Right cardiac atrium (tissue), 5 donors: ENCODE data around the gene ITGAD. TPM values are rescaled to one million over a fixed set of nuclear protein-coding genes. Genes with fewer than 3 reads are reported as not detected.

Source experiments
- ATAC-seq, 2 donors: fragments of 200-7000 bp; cut with Tn5 transposase; one replicate each; pipeline versions ENCODE4 v1.8.0 to v1.9.1; 2020; ENCODE audit warnings: moderate library complexity in 2 of 2, mild to moderate bottlenecking in 1 of 2
- DNase-seq, 3 donors: peaks; one replicate each; pipeline ENCODE4 v3.0.0-alpha.2; 2020
- H3K27ac ChIP-seq: one replicate; pipeline ENCODE4 v1.5.1; 2013; ENCODE audit warnings: mild to moderate bottlenecking, low read length, control low read depth, moderate library complexity
- H3K27me3 ChIP-seq: one replicate; pipeline ENCODE4 v1.6.1; 2013; ENCODE audit not compliant: control insufficient read depth, insufficient read depth
- H3K4me1 ChIP-seq: one replicate; pipeline ENCODE4 v1.6.1; 2013; ENCODE audit warnings: low read length; ENCODE audit not compliant: control insufficient read depth, insufficient read depth
- H3K4me3 ChIP-seq: one replicate; pipeline ENCODE4 v1.5.1; 2013; ENCODE audit warnings: low read length, control low read depth
- H3K9me3 ChIP-seq: one replicate; pipeline ENCODE4 v1.6.1; 2013; ENCODE audit warnings: low read length; ENCODE audit not compliant: control insufficient read depth
- WGBS: extraction: QIAGEN DNeasy Blood & Tissue Kit; methylation state at CpG from one replicate; pipeline ENCODE4 v1.1.7; 2013; 5-methylcytosine and 5-hydroxymethylcytosine counted together
- intact Hi-C, 4 donors: fragments of 100-400 bp; cut with DNase I; formaldehyde crosslinking; loops; one replicate each; pipeline versions ENCODE4 v1.11.0 to v1.14.0; 2022 to 2023
- long read RNA-seq, 4 donors: library from polyadenylated mRNA; unstranded; transcript quantifications; one replicate each; pipeline ENCODE4 v2.0.0, GENCODE V29; 2020 to 2021
- polyA plus RNA-seq: library from polyadenylated mRNA; stranded (reverse); fragments of 200-250 nt; gene quantifications from one replicate; pipeline ENCODE4 v1.2.3, GENCODE V29; 2013
- total RNA-seq, 4 donors: library from RNA; stranded (reverse); fragmentation: NEBNext Ultra II Directional; extraction: Animal tissue kit (Norgen Biotek cat#: 25700); gene quantifications; one replicate each; pipeline ENCODE4 v1.2.1, GENCODE V29; 2021
- donor health status: healthy with polysubstance abuse.
- donor health status: DM: no; HTN: yes; CAD: no.
- donor health status: DM: no; HTN: no; CAD: no.
- donor health status: DM: no; HTN: yes; CAD: no; lungs with severe emphysema.
- donor health status: DM: yes; HTN: yes; CAD: no.

ITGAD gene
- total RNA-seq (not detected), polyA plus RNA-seq (not detected)
- long read RNA-seq, donor 1, partial matches to known transcripts = 0 of 3 reads
- long read RNA-seq, donor 1, other reads (novel, unspliced or antisense) = 3 of 3 reads
- long read RNA-seq, donor 2, partial matches to known transcripts = 0 of 2 reads
- long read RNA-seq, donor 2, other reads (novel, unspliced or antisense) = 2 of 2 reads
- long read RNA-seq, donor 3, partial matches to known transcripts = 0 of 3 reads
- long read RNA-seq, donor 3, other reads (novel, unspliced or antisense) = 3 of 3 reads
- long read RNA-seq, donor 4 = 0 reads

DNA sequence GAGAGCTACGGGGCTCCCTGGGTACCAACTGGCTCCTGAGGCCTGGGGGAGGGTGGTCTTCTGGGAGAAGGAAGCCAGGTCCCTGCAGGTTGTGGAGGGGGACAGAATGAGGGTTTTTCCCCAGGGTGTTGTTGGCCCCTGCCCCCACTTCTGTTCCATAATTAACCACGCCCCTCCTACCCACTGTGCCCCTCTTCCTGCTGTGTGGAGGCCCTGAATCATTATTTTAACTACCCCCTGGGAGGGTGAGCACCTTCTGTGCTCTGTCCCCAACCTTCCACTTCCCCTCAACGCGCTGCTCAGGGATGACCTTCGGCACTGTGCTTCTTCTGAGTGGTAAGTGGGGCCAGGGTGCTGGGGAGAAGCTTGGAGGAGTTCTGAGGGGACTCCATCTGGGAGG, at the start of gene ITGAD:
Gene ITGAD, plus strand, starts transcription at position 280 of the 400 bp plus-strand sequence. Its CDS starts 26 bp downstream, at position 306.
- Histone ChIP-seq H3K4me3 (no peak within 1 kb of the TSS), H3K4me1 (no peaks in the 10 kb centered on the region), H3K9me3 (no peaks in the 10 kb centered on the region), H3K27me3 (no peaks in the 10 kb centered on the region), H3K27ac (no peak within 1 kb of the TSS)
- ATAC-seq (no peak), DNase-seq (no peak)
- intact Hi-C loops = no loop called here
- WGBS = 62% methylated on average over 5 of the region's 5 CpGs

DNA sequence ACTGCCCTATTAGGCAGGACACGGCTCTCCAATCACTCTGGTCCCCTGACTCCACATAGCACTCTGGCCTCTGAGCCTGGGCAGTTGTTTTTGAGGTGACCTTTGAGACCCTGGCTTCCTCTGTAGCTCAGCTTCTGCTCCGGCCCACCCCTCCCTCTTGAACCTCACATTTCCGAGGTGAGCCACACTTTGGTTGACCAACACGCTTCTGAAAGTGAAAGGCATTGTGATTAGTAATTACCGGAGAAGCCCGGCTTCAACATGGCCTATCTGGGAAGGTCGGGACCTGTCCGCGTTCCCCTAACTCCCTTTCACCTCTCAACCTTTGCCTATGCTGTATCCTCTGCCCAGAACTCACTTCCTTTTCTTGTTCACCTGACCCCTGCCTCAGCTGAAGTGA, 48.4 kb upstream of the ITGAD start:
- DNase-seq = no peak
- intact Hi-C loops = no loop called here
- no peak for ATAC-seq
- Histone ChIP-seq H3K4me3 (no peak overlapping the region), H3K27me3 (no peaks in the 10 kb centered on the region), H3K27ac (no peak overlapping the region), H3K9me3 (no peaks in the 10 kb centered on the region), H3K4me1 (no peaks in the 10 kb centered on the region)
- WGBS = 63% methylated on average over 9 of the region's 9 CpGs

DNA sequence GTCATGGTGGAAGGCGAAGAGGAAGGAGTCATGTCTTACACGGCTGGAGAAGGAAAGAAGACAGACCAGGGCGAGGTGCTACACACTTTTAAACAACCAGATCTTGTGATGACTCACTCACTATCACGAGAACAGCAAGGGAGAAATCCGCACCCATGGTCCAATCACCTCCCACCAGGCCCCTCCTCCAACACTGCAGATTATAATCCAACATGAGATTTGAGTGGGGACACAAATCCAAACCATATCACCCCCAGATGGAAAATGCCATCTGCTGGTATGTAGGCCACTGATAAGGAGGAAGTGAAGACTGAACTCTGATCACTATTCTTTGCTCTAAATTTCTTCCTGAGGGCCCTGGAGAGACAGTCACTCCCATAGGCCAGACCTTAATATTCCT, 45.7 kb upstream of the ITGAD start:
- H3K27me3 ChIP-seq = no peaks in the 10 kb centered on the region
- H3K9me3 ChIP-seq = no peaks in the 10 kb centered on the region
- DNase-seq (no peak), ATAC-seq (no peak)
- no peak overlapping the region for H3K27ac ChIP-seq
- WGBS = 70% methylated on average over 5 of the region's 5 CpGs
- H3K4me3 ChIP-seq = no peak overlapping the region
- intact Hi-C loops = no loop called here
- no peaks in the 10 kb centered on the region for H3K4me1 ChIP-seq

DNA sequence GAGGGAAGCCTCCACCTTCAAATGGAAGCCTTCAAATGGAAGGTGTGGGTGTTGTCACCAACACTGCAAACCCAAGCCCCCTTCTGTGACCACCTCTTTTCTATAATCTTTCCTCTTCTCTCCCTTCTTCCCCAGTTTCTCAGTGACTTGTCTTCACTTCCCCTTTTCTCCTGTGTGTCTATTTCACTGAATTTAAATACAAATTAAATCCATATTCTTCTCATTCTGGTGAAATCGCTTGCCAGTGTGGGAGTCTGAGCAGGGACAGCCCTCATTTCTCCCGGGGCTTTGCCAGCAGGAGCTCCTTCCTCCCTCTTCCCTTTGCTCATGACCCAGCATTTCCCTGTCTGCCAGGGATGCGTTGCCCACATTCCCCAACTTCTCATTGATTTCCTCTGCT, 44.6 kb upstream of the ITGAD start:
- H3K9me3 ChIP-seq = no peaks in the 10 kb centered on the region
- no peaks in the 10 kb centered on the region for H3K27me3 ChIP-seq
- no peak for ATAC-seq
- intact Hi-C loops = no loop called here
- H3K27ac ChIP-seq = no peak overlapping the region
- no peak overlapping the region for H3K4me3 ChIP-seq
- WGBS = 37% methylated on average over 3 of the region's 3 CpGs
- no peak for DNase-seq
- no peaks in the 10 kb centered on the region for H3K4me1 ChIP-seq

DNA sequence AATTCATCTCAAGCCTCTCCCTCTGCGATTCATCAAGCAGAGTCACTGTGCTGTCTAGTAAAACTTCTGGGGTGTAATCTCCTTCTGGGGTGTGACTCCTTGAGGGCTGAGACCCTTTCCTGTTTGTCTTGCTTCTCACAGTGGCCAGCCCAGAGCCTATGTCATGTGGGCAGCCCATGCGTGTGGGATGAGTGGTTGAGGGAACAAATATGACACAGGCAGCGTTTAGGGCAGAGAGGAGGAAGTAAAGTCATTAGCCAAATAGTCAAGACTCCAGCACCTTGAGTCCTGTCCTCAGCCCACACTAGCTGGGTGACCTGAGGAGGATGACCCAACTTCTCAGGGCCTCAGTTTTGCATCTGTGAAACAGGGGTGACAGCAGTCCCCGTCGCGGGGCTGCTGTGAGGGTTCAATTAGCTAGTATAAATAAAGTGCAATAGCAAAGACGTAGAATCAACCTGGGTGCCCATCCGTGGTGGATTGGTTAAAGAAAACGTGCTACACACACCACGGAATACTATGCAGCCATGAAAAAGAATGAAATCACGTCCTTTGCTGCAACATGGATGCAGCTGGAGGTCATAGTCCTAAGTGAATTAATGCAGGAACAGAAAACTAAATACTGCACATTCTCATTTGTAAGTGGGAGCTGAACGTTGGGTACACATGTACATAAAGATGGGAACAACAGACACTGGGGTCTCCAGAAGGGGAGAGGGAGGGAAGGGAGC, 42.7 kb upstream of the ITGAD start:
- Histone ChIP-seq H3K27me3 (no peaks in the 10 kb centered on the region), H3K4me3 (no peak overlapping the region), H3K4me1 (no peaks in the 10 kb centered on the region), H3K9me3 (no peaks in the 10 kb centered on the region), H3K27ac (no peak overlapping the region)
- WGBS = 76% methylated on average over 12 of the region's 12 CpGs
- DNase-seq (no peak), ATAC-seq (peak in 1 of 2 donors; percentile 22)
- intact Hi-C loops = no loop called here

DNA sequence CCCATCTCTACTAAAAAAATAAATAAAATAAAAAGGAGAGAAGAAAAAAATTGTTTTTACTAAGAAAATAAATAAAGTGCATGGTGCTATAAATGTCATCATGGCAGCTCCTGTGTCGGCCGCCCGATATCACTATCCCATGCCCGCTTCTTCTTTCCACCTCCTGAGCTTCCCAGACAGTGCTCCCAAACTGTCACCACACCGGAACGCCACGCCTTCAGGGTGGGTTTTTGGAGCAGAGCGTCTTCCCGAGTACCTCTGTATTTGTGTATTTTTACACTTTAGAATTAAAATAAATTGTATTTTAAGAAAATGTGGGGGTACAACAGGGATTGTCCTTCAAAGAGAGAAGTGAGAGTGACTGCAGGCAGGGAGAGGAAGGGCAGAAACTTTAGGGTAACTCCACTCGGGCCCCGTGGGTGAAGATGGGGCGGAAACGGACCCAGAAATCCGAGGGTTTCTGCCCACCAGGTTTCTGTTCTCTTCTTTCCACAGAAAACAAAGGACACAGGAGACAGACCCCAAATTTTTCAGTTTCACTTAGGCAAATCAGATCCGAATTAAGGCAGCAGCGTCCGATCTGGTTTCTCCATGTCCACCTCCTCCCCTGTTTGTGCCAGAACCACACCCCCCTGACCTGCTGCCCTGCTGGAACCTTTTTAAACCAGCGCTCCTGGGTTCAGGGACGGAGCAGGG, 41.7 kb upstream of the ITGAD start:
- no peak overlapping the region for H3K27ac ChIP-seq
- no peaks in the 10 kb centered on the region for H3K9me3 ChIP-seq
- H3K4me1 ChIP-seq = no peaks in the 10 kb centered on the region
- no peaks in the 10 kb centered on the region for H3K27me3 ChIP-seq
- H3K4me3 ChIP-seq = no peak overlapping the region
- DNase-seq (no peak), ATAC-seq (no peak)
- WGBS = 73% methylated on average over 19 of the region's 19 CpGs
- intact Hi-C loops = no loop called here

DNA sequence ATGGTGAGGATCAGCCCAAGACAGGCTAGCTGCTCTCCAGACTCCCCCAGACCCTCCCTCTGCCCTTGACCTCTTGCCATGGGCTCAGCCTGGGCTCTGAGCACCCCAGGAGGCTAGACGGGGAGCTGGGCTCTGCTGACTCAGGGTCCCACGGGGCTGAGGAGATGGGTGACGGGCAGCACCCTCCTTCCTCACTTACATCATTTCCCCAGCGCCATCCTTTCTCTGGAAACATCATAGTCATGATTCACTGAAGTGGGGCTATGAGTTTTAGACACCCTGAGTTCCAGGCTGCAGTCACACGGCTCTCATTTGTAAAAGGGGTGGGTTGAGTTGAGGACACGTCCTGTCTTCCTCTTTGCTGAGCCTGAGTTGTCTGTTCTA, 41.2 kb upstream of the ITGAD start:
- ATAC-seq (peak in 1 of 2 donors; percentile 35), DNase-seq (no peak)
- intact Hi-C loops = no loop called here
- no peak overlapping the region for H3K27ac ChIP-seq
- no peaks in the 10 kb centered on the region for H3K27me3 ChIP-seq
- H3K9me3 ChIP-seq = no peaks in the 10 kb centered on the region
- no peak overlapping the region for H3K4me3 ChIP-seq
- no peaks in the 10 kb centered on the region for H3K4me1 ChIP-seq
- WGBS = 36% methylated on average over 6 of the region's 6 CpGs

DNA sequence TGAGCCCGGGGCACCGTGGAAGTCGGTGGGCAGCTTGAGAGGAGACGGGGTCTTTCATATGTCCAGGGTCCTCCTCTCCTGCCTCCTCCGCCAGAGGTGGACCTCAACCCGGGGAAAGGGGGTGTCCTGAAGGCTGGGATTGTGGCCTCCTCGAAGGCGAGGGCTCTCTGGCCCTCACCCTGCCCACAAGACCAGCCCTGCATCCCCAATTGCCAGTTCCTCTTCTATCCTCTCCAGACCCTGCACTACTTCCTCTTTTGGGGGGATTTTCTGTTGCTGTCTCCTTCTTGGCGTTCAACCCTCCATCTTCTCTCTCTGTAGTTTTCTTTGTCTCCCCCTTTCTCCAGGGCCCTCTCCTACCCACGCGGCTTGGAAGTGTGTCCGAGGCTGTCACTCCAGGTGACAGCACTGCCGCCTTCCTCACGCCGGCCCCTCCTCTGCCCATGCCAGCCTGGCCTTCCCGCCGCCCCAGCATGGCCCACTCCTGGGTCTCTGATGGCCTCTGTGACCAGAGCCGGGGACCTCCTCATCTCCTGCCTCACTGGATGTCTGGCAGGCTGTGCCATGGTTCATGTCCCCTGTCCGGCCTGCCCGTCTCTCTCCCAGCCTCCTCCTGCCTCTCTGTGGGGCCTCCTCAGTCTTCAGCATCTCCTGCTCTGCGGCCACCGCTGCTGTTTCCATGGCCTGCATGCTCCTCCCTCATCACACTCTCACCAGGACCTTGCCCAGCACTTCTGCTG, 40.6 kb upstream of the ITGAD start:
- Histone ChIP-seq H3K4me3 (no peak overlapping the region), H3K4me1 (no peaks in the 10 kb centered on the region), H3K9me3 (no peaks in the 10 kb centered on the region), H3K27ac (no peak overlapping the region), H3K27me3 (no peaks in the 10 kb centered on the region)
- 82% methylated on average over 22 of the region's 22 CpGs for WGBS
- DNase-seq (no peak), ATAC-seq (peak; percentile 27 to 55)
- intact Hi-C loops = no loop called here

DNA sequence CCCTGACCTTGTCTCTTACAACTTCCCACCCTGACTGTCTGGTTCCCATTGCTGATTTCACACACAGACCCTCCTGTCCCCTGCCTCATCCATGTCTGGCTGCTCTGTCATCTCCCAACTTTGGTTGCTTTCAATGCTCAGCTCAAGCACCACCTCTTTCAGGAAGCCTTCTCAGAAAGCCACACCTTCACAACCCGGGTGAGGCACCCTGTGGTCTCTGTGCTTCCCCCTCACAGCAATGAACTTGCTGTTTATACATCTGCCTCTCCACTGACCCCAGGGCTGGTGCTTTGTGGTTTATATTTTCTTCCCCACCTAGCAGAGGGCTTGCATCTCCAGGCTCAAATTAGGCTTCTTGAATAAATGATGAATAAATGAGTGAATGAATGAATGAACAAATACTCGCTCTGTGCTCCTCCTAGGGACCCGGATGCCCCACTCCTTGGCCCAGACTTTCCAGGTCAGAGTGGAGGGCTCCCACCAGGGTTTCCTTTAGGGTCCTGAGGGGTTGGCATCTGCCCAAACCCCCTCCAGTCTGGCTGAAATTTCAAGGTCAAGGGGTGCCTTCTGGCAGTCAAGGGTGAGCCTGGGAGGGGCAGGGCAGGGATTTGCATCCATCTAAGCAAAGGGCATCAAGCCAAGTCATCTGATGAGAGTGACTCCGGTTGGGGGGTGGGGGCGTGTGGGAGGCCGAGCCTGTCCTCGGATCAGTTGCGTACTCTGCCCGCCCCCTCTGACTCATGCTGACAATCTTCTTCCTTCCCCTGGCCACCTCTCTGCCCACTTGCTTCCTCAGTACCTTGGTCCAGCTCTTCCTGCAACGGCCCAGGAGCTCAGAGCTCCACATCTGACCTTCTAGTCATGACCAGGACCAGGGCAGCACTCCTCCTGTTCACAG, 38.5 kb upstream of the ITGAD start, which contains the start of gene ITGAX:
Gene ITGAX, plus strand, starts transcription at position 783 of the 898 bp plus-strand sequence. Its CDS starts 79 bp downstream, at position 862.
- ATAC-seq = peak in 1 of 2 donors; percentile 46
- Histone ChIP-seq H3K4me3 (no peak within 1 kb of the TSS), H3K27me3 (no peaks in the 10 kb centered on the region), H3K4me1 (no peaks in the 10 kb centered on the region), H3K27ac (no peak within 1 kb of the TSS), H3K9me3 (no peaks in the 10 kb centered on the region)
- WGBS = 28% methylated on average over 10 of the region's 10 CpGs
- intact Hi-C loops = no loop called here
- DNase-seq = peak in 2 of 3 donors; percentile 62 to 70

DNA sequence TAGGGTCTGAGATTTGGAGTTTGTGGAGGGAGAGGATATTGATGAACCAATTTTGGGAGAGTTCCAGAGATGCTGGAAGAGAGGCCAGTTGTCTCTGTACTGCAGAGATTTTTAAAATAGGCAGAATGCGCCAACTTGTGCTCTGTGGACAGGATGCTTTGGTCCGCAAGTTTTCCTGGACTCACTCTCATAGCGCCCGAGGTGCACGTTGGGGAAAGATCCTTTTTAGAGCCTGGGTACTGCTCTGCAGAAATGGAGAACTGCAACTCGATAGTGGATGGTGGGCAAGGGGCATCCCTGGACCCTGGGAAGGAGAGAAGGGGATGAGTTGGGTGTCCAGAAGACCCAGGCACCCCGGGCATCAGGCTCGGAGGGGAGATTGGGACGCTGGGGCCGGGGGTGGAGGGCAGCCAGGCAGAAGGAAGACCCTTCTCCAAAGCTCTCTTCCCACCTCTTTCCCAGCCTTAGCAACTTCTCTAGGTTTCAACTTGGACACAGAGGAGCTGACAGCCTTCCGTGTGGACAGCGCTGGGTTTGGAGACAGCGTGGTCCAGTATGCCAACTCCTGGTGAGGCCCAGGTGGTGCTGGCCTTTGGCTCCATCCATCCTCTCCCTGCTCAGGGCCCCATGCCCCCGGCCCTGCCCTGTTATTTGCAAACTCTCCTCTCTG, 37.6 kb upstream of the ITGAD start:
- H3K27ac ChIP-seq = no peak overlapping the region
- ATAC-seq (no peak), DNase-seq (no peak)
- H3K9me3 ChIP-seq = no peaks in the 10 kb centered on the region
- intact Hi-C loops = no loop called here
- H3K4me3 ChIP-seq = no peak overlapping the region
- 76% methylated on average over 14 of the region's 14 CpGs for WGBS
- H3K27me3 ChIP-seq = no peaks in the 10 kb centered on the region
- H3K4me1 ChIP-seq = no peaks in the 10 kb centered on the region
